Smooth muscle cell (in vitro differentiated cells): ENCODE measurements around the gene NRDE2. TPM values are rescaled to one million over a fixed set of nuclear protein-coding genes. Genes with fewer than 3 reads are reported as not detected.

Experiments used
- DNase-seq: peaks from one replicate; lab custom pipeline; 2025; ENCODE audit not compliant: unreplicated experiment; lab: John Stamatoyannopoulos, UW
- H2AFZ ChIP-seq: fragments of 200-600 bp; sonication (generic); 2 replicates; pipeline ENCODE4 v1.6.0; 2016; ENCODE audit warnings: antibody characterized with exemption, low read depth, mild to moderate bottlenecking
- H3F3A ChIP-seq: fragments of 200-600 bp; sonication (generic); 2 replicates; pipeline ENCODE4 v1.6.0; 2017; ENCODE audit warnings: antibody characterized with exemption, low read depth
- H3K27ac ChIP-seq: fragments of 200-600 bp; sonication (generic); 2 replicates; pipeline ENCODE4 v1.5.1; 2016; ENCODE audit warnings: low read depth, mild to moderate bottlenecking
- H3K27me3 ChIP-seq: fragments of 200-600 bp; sonication (generic); 2 replicates; pipeline ENCODE4 v1.6.1; 2016; ENCODE audit warnings: low read depth, mild to moderate bottlenecking
- H3K36me3 ChIP-seq: fragments of 200-600 bp; sonication (generic); 2 replicates; pipeline ENCODE4 v1.5.1; 2016; ENCODE audit warnings: low read depth
- H3K4me1 ChIP-seq: fragments of 200-600 bp; sonication (generic); 2 replicates; pipeline ENCODE4 v1.5.1; 2016; ENCODE audit warnings: low read depth
- H3K4me2 ChIP-seq: fragments of 200-600 bp; sonication (generic); 2 replicates; pipeline ENCODE4 v1.6.0; 2016; ENCODE audit warnings: mild to moderate bottlenecking
- H3K4me3 ChIP-seq: fragments of 200-600 bp; sonication (generic); 2 replicates; pipeline ENCODE4 v1.5.1; 2016; ENCODE audit warnings: mild to moderate bottlenecking
- H3K79me2 ChIP-seq: fragments of 200-600 bp; sonication (generic); 2 replicates; pipeline ENCODE4 v1.6.0; 2016; ENCODE audit warnings: low read depth, mild to moderate bottlenecking
- H3K9ac ChIP-seq: fragments of 200-600 bp; sonication (generic); 2 replicates; pipeline ENCODE4 v1.6.0; 2016; ENCODE audit warnings: low read depth
- H3K9me3 ChIP-seq: fragments of 200-600 bp; sonication (generic); replicated peaks from 2 replicates; pipeline ENCODE4 v1.5.1; 2016; ENCODE audit warnings: low read depth
- H4K20me1 ChIP-seq: fragments of 200-600 bp; sonication (generic); 2 replicates; pipeline ENCODE4 v1.6.0; 2016; ENCODE audit warnings: low read depth
- CTCF ChIP-seq: fragments of 200-600 bp; sonication (generic); IDR thresholded peaks from 2 replicates; pipeline ENCODE4 v1.5.1; 2017; ENCODE audit warnings: borderline replicate concordance, mild to moderate bottlenecking, antibody characterized with exemption; ENCODE audit not compliant: insufficient read depth, poor library complexity, severe bottlenecking
- WGBS: methylation state at CpG from one replicate; pipeline ENCODE4 v1.1.7; 2016; ENCODE audit warnings: low lambda C conversion rate; 5-methylcytosine and 5-hydroxymethylcytosine counted together
- polyA plus RNA-seq: library from polyadenylated mRNA; unstranded; fragments of >200 nt; fragmentation: Nextera tagmentation; extraction: Ambion mirVana; gene quantifications from 2 replicates; pipeline ENCODE4 v1.2.1, GENCODE V29; 2016
- total RNA-seq: library from RNA; depleted of rRNA; stranded (reverse); fragments of >200 nt; gene quantifications from 2 replicates; pipeline ENCODE4 v1.2.3, GENCODE V29; 2014

NRDE2 gene
- total and polyA plus RNA-seq, 2 experiments from 2014 or later = 8.0 to 9.9 TPM

- no peaks in the 10 kb centered on the region for H3K36me3 ChIP-seq
Measured at GRCh38 chr14:90297876-90298629, 33.7 kb downstream of the NRDE2 start.

GRCh38 chr14:90296641-90297040, 35.1 kb downstream of the NRDE2 start:
- no peak overlapping the region for H3K4me3 ChIP-seq
- WGBS = 97% methylated on average over 7 of the region's 7 CpGs
- H3K4me1 ChIP-seq = no peaks in the 10 kb centered on the region
- H3K36me3 ChIP-seq = no peaks in the 10 kb centered on the region
- no peak overlapping the region for H3K27ac ChIP-seq
- no peaks in the 10 kb centered on the region for H3K79me2 ChIP-seq
- no peak for DNase-seq
- H3K9ac ChIP-seq = no peak overlapping the region
- TF ChIP-seq CTCF = no peak
- H3K9me3 ChIP-seq = no peaks in the 10 kb centered on the region
- no peaks in the 10 kb centered on the region for H4K20me1 ChIP-seq
- H3K27me3 ChIP-seq = no peaks in the 10 kb centered on the region
- H3K4me2 ChIP-seq = no peak overlapping the region
- H2AFZ ChIP-seq = no peak overlapping the region
- no peaks in the 10 kb centered on the region for H3F3A ChIP-seq

More at GRCh38 chr14:90297876-90298629, 33.7 kb downstream of the NRDE2 start:
- no peak overlapping the region for H3K9ac ChIP-seq
- WGBS = 94% methylated on average over 11 of the region's 11 CpGs
- H2AFZ ChIP-seq = no peak overlapping the region
- H3K4me1 ChIP-seq = no peaks in the 10 kb centered on the region
- H3K4me2 ChIP-seq = no peak overlapping the region
- no peak overlapping the region for H3K4me3 ChIP-seq
- H3K9me3 ChIP-seq = no peaks in the 10 kb centered on the region
- H4K20me1 ChIP-seq = no peaks in the 10 kb centered on the region
- no peaks in the 10 kb centered on the region for H3F3A ChIP-seq
- no peaks in the 10 kb centered on the region for H3K79me2 ChIP-seq
- H3K27ac ChIP-seq = no peak overlapping the region
- TF ChIP-seq CTCF = no peak
- DNase-seq = no peak
- H3K27me3 ChIP-seq = no peaks in the 10 kb centered on the region

- Histone ChIP-seq H3F3A (no peaks in the 10 kb centered on the region), H2AFZ (no peak overlapping the region), H4K20me1 (no peaks in the 10 kb centered on the region), H3K27me3 (no peaks in the 10 kb centered on the region), H3K4me3 (no peak overlapping the region), H3K36me3 (no peaks in the 10 kb centered on the region), H3K9ac (no peak overlapping the region), H3K27ac (no peak overlapping the region), H3K4me1 (no peaks in the 10 kb centered on the region), H3K79me2 (no peaks in the 10 kb centered on the region), H3K9me3 (no peaks in the 10 kb centered on the region), H3K4me2 (no peak overlapping the region)
- no peak for TF ChIP-seq CTCF
- WGBS = 90% methylated on average over 5 of the region's 5 CpGs
- no peak for DNase-seq
Measured at GRCh38 chr14:90295870-90296516, 35.7 kb downstream of the NRDE2 start.
